ENCODE data around the gene DMWD. TPM values are rescaled to one million over a fixed set of nuclear protein-coding genes. Genes with fewer than 3 reads are reported as not detected.

DMWD gene
- total RNA-seq, 1 experiment from 2014 or later, result 37.8 TPM

Other genes with a start within 250 kb of the DMWD start
- 4.7 and 4.8 TPM in 2 replicates for gene OPA3, start 208.0 kb downstream of the DMWD start, total RNA-seq (2014; rRNA removed; shearing (Covaris generic); ENCODE audit: low replicate concordance)
- gene GPR4, start 190.6 kb downstream of the DMWD start, total RNA-seq (2014; rRNA removed; shearing (Covaris generic); ENCODE audit: low replicate concordance), result 0.26 and 0.83 TPM in 2 replicates
- 40.3 and 86.4 TPM in 2 replicates for gene EML2, start 153.4 kb downstream of the DMWD start, total RNA-seq (2014; rRNA removed; shearing (Covaris generic); ENCODE audit: low replicate concordance)
- gene GIPR, start 124.6 kb downstream of the DMWD start, total RNA-seq (2014; rRNA removed; shearing (Covaris generic); ENCODE audit: low replicate concordance), result 3.9 and 6.1 TPM in 2 replicates
- gene SNRPD2, start 100.9 kb downstream of the DMWD start, total RNA-seq (2014; rRNA removed; shearing (Covaris generic); ENCODE audit: low replicate concordance), result 540 and 645 TPM in 2 replicates
- 21.4 and 30.3 TPM in 2 replicates for gene QPCTL, start 100.2 kb downstream of the DMWD start, total RNA-seq (2014; rRNA removed; shearing (Covaris generic); ENCODE audit: low replicate concordance)
- gene FBXO46, start 61.9 kb downstream of the DMWD start, total RNA-seq (2014; rRNA removed; shearing (Covaris generic); ENCODE audit: low replicate concordance), result 16.8 and 25.6 TPM in 2 replicates
- not detected in 2 replicates for gene MEIOSIN, start 59.4 kb downstream of the DMWD start, total RNA-seq (2014; rRNA removed; shearing (Covaris generic); ENCODE audit: low replicate concordance)
- 2.6 and 4.0 TPM in 2 replicates for gene SIX5, start 23.6 kb downstream of the DMWD start, total RNA-seq (2014; rRNA removed; shearing (Covaris generic); ENCODE audit: low replicate concordance)
- 11.5 and 33.7 TPM in 2 replicates for gene DMPK, start 10.4 kb downstream of the DMWD start, total RNA-seq (2014; rRNA removed; shearing (Covaris generic); ENCODE audit: low replicate concordance)
- gene RSPH6A, start 22.5 kb upstream of the DMWD start, total RNA-seq (2014; rRNA removed; shearing (Covaris generic); ENCODE audit: low replicate concordance), result 0.25 TPM in 1 of 2 replicates, not detected in the other
- gene SYMPK, start 70.3 kb upstream of the DMWD start, total RNA-seq (2014; rRNA removed; shearing (Covaris generic); ENCODE audit: low replicate concordance), result 28.3 and 75.2 TPM in 2 replicates
- 0.69 TPM in 1 of 2 replicates, not detected in the other for gene FOXA3, start 71.5 kb upstream of the DMWD start, total RNA-seq (2014; rRNA removed; shearing (Covaris generic); ENCODE audit: low replicate concordance)
- 21.1 and 65.1 TPM in 2 replicates for gene IRF2BP1, start 93.3 kb upstream of the DMWD start, total RNA-seq (2014; rRNA removed; shearing (Covaris generic); ENCODE audit: low replicate concordance)
- gene MYPOP, start 109.8 kb upstream of the DMWD start, total RNA-seq (2014; rRNA removed; shearing (Covaris generic); ENCODE audit: low replicate concordance), result 5.3 and 6.8 TPM in 2 replicates
- gene NANOS2, start 121.9 kb upstream of the DMWD start, total RNA-seq (2014; rRNA removed; shearing (Covaris generic); ENCODE audit: low replicate concordance), result not detected in 2 replicates
- gene NOVA2, start 181.0 kb upstream of the DMWD start, total RNA-seq (2014; rRNA removed; shearing (Covaris generic); ENCODE audit: low replicate concordance), result 0.07 TPM in 1 of 2 replicates, not detected in the other
- gene CCDC61, start 202.6 kb upstream of the DMWD start, total RNA-seq (2014; rRNA removed; shearing (Covaris generic); ENCODE audit: low replicate concordance), result 6.4 and 13.5 TPM in 2 replicates
- not detected in 2 replicates for gene PGLYRP1, start 230.2 kb upstream of the DMWD start, total RNA-seq (2014; rRNA removed; shearing (Covaris generic); ENCODE audit: low replicate concordance)
- gene IGFL4, start 248.2 kb upstream of the DMWD start, total RNA-seq (2014; rRNA removed; shearing (Covaris generic); ENCODE audit: low replicate concordance), result not detected in 2 replicates